CD4-positive, alpha-beta T cell treated with Interleukin-12 subunit alpha and Interleukin-12 subunit beta, for 1 hour (primary cell): ENCODE results near the gene CBLIF.
"Not testable (repeated sequence)": the region's sequence is repeated elsewhere in the genome, so short reads cannot be mapped to it uniquely, and the experiment has no call there.

ENCODE experiments used
- DNase-seq: peaks from one replicate; pipeline ENCODE4 v3.0.0-alpha.2; 2020

Gene CBLIF

GRCh38 chr11:59791639-59792038 lies 53.7 kb downstream of the CBLIF start:
- DNase-seq = no peak

GRCh38 chr11:59787816-59788215 lies 57.5 kb downstream of the CBLIF start:
- no peak for DNase-seq

GRCh38 chr11:59787255-59787588 lies 58.1 kb downstream of the CBLIF start:
- no peak for DNase-seq

GRCh38 chr11:59785818-59786217 lies 59.5 kb downstream of the CBLIF start:
- no peak for DNase-seq

- not testable (repeated sequence) for DNase-seq
Observed at GRCh38 chr11:59784441-59784840, 60.9 kb downstream of the CBLIF start.

- no peak for DNase-seq
Observed at GRCh38 chr11:59783632-59784090, 61.6 kb downstream of the CBLIF start.

- DNase-seq = no peak
Observed at GRCh38 chr11:59782080-59782479, 63.2 kb downstream of the CBLIF start.

- no peak for DNase-seq
Observed at GRCh38 chr11:59779487-59779886, 65.8 kb downstream of the CBLIF start.
